ENCODE measurements around the gene LCN10.

DNA sequence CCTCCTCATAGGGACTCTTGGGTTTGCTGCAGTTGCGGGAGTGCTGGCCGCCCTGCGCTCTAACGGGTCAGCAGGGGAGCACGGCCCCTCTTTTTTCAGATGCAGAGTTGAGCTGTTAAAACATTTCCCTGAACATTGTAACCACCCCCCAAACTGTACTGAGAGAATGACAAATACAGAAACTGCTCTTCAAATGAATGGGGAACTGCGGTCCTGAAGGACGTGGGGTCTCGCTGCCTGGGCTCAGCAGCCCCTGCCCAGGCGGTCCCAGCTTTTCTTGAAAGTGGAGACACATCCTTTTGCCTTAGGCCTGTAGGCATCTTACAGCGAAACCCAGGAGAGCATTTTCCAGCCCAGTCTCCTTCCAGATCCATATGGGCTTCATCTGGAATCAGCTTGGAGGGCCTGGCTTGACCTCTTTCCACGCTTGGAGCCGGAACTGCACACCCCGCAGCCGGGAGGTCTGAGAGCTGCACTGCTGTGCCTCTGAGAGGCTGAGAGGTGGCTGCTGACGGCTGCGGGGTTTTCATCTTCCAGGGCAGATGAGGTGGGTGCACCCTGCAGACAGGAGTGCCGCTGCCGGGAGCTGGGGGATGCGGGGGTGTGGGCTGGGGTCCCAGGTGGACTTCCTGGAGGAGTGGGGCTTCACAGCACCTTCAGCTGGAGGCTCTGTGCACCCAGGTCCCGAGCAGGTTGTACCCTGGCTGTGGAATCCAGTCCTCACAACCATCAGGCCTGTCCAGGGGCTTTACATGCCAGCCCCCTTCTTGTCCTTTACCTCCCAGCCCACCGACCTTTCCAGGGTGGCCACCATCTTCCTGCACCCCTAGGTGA lies 54.2 kb downstream of the LCN10 start:
- no peak for TF ChIP-seq POLR2A (IDR thresholded peaks at IDR 0.05)
- TF ChIP-seq, protein P1, sequence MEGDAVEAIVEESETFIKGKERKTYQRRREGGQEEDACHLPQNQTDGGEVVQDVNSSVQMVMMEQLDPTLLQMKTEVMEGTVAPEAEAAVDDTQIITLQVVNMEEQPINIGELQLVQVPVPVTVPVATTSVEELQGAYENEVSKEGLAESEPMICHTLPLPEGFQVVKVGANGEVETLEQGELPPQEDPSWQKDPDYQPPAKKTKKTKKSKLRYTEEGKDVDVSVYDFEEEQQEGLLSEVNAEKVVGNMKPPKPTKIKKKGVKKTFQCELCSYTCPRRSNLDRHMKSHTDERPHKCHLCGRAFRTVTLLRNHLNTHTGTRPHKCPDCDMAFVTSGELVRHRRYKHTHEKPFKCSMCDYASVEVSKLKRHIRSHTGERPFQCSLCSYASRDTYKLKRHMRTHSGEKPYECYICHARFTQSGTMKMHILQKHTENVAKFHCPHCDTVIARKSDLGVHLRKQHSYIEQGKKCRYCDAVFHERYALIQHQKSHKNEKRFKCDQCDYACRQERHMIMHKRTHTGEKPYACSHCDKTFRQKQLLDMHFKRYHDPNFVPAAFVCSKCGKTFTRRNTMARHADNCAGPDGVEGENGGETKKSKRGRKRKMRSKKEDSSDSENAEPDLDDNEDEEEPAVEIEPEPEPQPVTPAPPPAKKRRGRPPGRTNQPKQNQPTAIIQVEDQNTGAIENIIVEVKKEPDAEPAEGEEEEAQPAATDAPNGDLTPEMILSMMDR (IDR thresholded peaks at IDR 0.05) = no peak

Measured in vagina (tissue), 2 donors.